SK-N-SH (cell line): ENCODE results near the gene RPL7A.

Experiments used
- EP300 ChIP-seq, 2 experiments: IDR thresholded peaks; 2 replicates each; pipeline versions ENCODE4 v1.4.0 to v1.6.1; 2012; ENCODE audit warnings: borderline replicate concordance in 1 of 2, low read depth in 1 of 2, low read length in 1 of 2
- NRF1 ChIP-seq: IDR thresholded peaks from 2 replicates; pipeline ENCODE4 v1.6.1; 2012; ENCODE audit warnings: low read depth, mild to moderate bottlenecking, low read length
- TEAD4 ChIP-seq: IDR thresholded peaks from 2 replicates; pipeline ENCODE4 v1.4.0; 2012; ENCODE audit warnings: mild to moderate bottlenecking, borderline replicate concordance; ENCODE audit not compliant: insufficient read depth
- TF ChIP-seq, protein P1 (sequence below): fragments of 200-600 bp; sonication (generic); IDR thresholded peaks from 2 replicates; pipeline ENCODE4 v1.6.1; 2017; ENCODE audit warnings: antibody characterized with exemption, mild to moderate bottlenecking, moderate library complexity
- TF ChIP-seq, protein P2 (sequence below): fragments of 150-350 bp; IDR thresholded peaks from 2 replicates; pipeline ENCODE4 v1.6.1; 2017; ENCODE audit warnings: antibody characterized with exemption, low read length, low read depth, borderline replicate concordance
- TF ChIP-seq, protein P3 (sequence below): IDR thresholded peaks from 2 replicates; pipeline ENCODE4; 2012

DNA sequence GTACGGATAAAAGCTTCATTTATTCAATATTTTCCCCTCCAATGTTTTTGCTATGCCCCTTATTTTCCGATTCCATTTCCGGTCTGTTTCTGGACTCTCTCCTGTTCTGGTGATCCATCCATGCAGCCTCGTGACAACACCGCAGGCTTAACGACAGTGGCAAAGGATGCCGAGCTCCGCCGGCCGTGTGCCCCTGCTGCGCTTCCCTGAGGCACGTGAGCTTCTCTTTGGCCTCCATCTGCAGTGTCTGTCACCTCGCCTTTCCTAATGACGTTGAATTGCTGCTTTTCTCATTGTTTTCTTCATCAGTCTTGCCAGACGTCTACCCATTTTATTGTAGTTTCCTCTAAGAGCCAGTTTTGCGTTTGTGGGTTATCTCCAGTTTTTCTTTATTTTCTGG, 40.7 kb upstream of the RPL7A start:
- TF ChIP-seq, protein P1, sequence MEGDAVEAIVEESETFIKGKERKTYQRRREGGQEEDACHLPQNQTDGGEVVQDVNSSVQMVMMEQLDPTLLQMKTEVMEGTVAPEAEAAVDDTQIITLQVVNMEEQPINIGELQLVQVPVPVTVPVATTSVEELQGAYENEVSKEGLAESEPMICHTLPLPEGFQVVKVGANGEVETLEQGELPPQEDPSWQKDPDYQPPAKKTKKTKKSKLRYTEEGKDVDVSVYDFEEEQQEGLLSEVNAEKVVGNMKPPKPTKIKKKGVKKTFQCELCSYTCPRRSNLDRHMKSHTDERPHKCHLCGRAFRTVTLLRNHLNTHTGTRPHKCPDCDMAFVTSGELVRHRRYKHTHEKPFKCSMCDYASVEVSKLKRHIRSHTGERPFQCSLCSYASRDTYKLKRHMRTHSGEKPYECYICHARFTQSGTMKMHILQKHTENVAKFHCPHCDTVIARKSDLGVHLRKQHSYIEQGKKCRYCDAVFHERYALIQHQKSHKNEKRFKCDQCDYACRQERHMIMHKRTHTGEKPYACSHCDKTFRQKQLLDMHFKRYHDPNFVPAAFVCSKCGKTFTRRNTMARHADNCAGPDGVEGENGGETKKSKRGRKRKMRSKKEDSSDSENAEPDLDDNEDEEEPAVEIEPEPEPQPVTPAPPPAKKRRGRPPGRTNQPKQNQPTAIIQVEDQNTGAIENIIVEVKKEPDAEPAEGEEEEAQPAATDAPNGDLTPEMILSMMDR = no peak
- no peak for TF ChIP-seq EP300 (IDR thresholded peaks at IDR 0.05; ENCODE audit: borderline replicate concordance in 1 of 2, low read depth in 1 of 2, low read length in 1 of 2)
- TF ChIP-seq, protein P2, sequence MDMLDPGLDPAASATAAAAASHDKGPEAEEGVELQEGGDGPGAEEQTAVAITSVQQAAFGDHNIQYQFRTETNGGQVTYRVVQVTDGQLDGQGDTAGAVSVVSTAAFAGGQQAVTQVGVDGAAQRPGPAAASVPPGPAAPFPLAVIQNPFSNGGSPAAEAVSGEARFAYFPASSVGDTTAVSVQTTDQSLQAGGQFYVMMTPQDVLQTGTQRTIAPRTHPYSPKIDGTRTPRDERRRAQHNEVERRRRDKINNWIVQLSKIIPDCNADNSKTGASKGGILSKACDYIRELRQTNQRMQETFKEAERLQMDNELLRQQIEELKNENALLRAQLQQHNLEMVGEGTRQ = no peak
- TF ChIP-seq, protein P3, sequence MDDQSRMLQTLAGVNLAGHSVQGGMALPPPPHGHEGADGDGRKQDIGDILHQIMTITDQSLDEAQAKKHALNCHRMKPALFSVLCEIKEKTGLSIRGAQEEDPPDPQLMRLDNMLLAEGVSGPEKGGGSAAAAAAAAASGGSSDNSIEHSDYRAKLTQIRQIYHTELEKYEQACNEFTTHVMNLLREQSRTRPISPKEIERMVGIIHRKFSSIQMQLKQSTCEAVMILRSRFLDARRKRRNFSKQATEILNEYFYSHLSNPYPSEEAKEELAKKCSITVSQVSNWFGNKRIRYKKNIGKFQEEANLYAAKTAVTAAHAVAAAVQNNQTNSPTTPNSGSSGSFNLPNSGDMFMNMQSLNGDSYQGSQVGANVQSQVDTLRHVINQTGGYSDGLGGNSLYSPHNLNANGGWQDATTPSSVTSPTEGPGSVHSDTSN = no peak
- TF ChIP-seq NRF1 = no peak
- TF ChIP-seq TEAD4 = no peak
